Stimulated activated CD4-positive, alpha-beta T cell treated with anti-CD3 and anti-CD28 coated beads, Interleukin-1b, Interleukin-23, amount 100 ng/mL, for 4 hours (primary cell): ENCODE results near the gene MED13L.

ENCODE experiments used
- DNase-seq, 2 donors: peaks; one replicate each; pipeline ENCODE4 v3.0.0-alpha.2; 2020; ENCODE audit warnings: low read depth in 2 of 2

The MED13L gene

GRCh38 chr12:116130431-116130830 lies 147.1 kb downstream of the MED13L start:
- no peak for DNase-seq

GRCh38 chr12:116128779-116129178 lies 148.7 kb downstream of the MED13L start:
- DNase-seq = no peak

- no peak for DNase-seq
Observed at GRCh38 chr12:116127859-116128258, 149.6 kb downstream of the MED13L start.

- no peak for DNase-seq
Observed at GRCh38 chr12:116126610-116127009, 150.9 kb downstream of the MED13L start.

- DNase-seq = no peak
Observed at GRCh38 chr12:116125956-116126566, 151.4 kb downstream of the MED13L start.

- no peak for DNase-seq
Observed at GRCh38 chr12:116125084-116125483, 152.4 kb downstream of the MED13L start.

- peak; percentile 5 to 23 for DNase-seq
Observed at GRCh38 chr12:116123451-116124258, 153.8 kb downstream of the MED13L start.

- DNase-seq = no peak
Observed at GRCh38 chr12:116122628-116123027, 154.9 kb downstream of the MED13L start.

- DNase-seq = no peak
Observed at GRCh38 chr12:116121453-116121871, 156.0 kb downstream of the MED13L start.

GRCh38 chr12:116116650-116117424 lies 160.7 kb downstream of the MED13L start:
- DNase-seq = no peak

GRCh38 chr12:116113398-116114130 lies 163.9 kb downstream of the MED13L start:
- DNase-seq = no peak

GRCh38 chr12:116106870-116107269 lies 170.6 kb downstream of the MED13L start:
- no peak for DNase-seq

GRCh38 chr12:116104167-116104767 lies 173.2 kb downstream of the MED13L start:
- DNase-seq = no peak

- DNase-seq = no peak
Observed at GRCh38 chr12:116101991-116102390, 175.5 kb downstream of the MED13L start.

- no peak for DNase-seq
Observed at GRCh38 chr12:116099652-116100432, 177.7 kb downstream of the MED13L start.

- DNase-seq = no peak
Observed at GRCh38 chr12:116096874-116097273, 180.6 kb downstream of the MED13L start.

- no peak for DNase-seq
Observed at GRCh38 chr12:116094475-116094874, 183.0 kb downstream of the MED13L start.

- DNase-seq = no peak
Observed at GRCh38 chr12:116093915-116094314, 183.6 kb downstream of the MED13L start.

GRCh38 chr12:116092776-116093175 lies 184.7 kb downstream of the MED13L start:
- no peak for DNase-seq

- DNase-seq = no peak
Observed at GRCh38 chr12:116092162-116092561, 185.3 kb downstream of the MED13L start.

- no peak for DNase-seq
Observed at GRCh38 chr12:116091579-116091978, 185.9 kb downstream of the MED13L start.
